Ecto neural progenitor cell (in vitro differentiated cells): ENCODE measurements around the gene PCCA.
"Not testable (repeated sequence)": the region's sequence is repeated elsewhere in the genome, so short reads cannot be mapped to it uniquely, and the experiment has no call there.

Experiments
- DNase-seq: peaks from one replicate; pipeline ENCODE4 v3.0.0-alpha.2; 2018; ENCODE audit warnings: low spot score

The PCCA gene

GRCh38 chr13:100244431-100244830, 155.5 kb downstream of the PCCA start:
- no peak for DNase-seq

DNA sequence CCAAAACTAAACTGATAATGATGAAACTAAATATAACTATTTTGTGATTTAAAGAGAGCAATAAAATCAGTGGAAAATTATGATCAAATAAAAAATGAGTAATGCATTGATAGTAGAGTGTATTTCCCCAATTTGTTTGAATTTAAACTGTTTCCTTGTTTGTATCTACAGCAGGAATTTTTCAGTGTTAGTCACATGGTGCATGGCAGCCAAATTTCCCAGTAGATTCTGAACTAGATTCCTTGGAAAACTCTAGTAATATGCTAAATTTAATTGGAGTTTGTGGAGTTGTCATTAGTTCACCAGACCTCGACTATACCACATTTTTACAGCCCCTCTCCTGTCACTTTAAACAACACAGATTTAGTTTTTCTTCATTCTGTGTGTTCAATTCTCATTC, 156.2 kb downstream of the PCCA start:
- no peak for DNase-seq

GRCh38 chr13:100247937-100248336, 159.0 kb downstream of the PCCA start:
- DNase-seq, result no peak

DNA sequence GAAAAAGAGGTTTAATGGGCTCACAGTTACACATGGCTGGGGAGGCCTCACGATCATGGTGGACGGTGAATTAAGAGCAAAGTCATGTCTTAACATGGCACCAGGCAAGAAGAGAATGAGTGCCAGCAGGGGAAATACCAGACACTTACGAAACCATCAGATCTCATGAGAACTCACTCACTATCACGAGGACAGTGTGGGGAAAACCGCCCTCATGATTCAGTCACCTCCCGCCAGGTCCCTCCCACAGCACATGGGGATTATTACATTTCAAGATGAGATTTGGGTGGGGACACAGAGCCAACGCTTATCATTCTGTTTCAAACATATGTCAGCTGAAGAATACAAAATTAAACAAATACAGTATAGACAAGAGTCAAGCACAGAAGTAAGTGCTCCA, 165.1 kb downstream of the PCCA start:
- DNase-seq, result no peak

GRCh38 chr13:100262404-100262803, 173.5 kb downstream of the PCCA start:
- DNase-seq, result no peak

GRCh38 chr13:100266026-100266425, 177.1 kb downstream of the PCCA start:
- no peak for DNase-seq

GRCh38 chr13:100269837-100270236, 180.9 kb downstream of the PCCA start:
- no peak for DNase-seq

DNA sequence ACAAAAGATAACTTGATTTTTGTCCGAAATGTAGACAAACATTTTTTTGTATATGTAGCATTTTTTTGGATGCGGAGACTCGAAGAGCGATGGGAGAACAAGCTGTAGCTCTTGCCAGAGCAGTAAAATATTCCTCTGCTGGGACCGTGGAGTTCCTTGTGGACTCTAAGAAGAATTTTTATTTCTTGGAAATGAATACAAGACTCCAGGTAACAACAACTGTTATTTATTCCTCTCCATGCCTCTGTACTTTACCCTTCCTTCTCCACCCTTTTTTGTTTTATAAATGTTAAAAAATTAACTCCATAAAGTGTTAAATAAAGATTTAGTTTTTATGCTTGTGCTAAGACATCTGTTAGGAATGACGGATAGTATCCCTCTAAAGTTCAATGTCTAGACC, 184.2 kb downstream of the PCCA start:
- no peak for DNase-seq

- DNase-seq, result no peak
Measured at GRCh38 chr13:100273552-100273951, 184.7 kb downstream of the PCCA start.

GRCh38 chr13:100274942-100275506, 186.1 kb downstream of the PCCA start:
- DNase-seq, result no peak

DNA sequence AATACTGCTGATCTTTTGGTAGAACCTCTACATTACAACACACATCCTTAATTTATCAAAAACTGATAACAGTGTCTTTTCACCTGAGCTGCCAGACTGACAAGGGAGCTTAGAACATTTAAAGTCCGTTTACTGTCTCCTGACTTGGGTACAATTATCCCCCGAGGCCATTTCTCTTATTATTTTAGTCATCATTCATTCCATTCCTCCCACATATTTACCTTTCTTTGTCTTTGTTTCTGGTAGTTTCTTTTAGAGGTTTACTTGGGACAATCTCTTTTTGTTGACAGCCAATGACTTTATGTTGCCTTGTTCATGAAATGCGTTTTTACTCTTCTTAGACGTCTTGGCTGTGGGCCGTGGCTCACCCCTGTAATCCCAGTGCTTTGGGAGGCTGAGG, 186.9 kb downstream of the PCCA start:
- no peak for DNase-seq

DNA sequence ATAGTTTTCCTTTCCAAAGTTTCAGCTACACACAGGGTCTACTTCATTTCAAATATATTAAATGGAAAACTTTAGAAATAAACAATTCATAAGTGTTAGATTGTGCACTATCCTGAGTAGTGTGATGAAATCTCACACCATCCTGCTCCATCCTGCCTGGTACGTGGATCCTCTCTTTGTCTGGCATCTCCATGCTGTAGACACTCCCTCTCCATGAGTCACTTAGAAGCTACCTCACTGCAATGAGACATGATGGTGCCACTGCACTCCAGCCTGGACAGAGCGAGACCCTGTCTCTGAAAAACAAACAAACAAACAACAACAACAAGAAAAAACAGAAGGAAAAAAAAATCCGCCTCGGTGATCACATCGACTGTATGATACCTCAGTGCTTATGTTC, 191.8 kb downstream of the PCCA start:
- DNase-seq, result no peak

DNA sequence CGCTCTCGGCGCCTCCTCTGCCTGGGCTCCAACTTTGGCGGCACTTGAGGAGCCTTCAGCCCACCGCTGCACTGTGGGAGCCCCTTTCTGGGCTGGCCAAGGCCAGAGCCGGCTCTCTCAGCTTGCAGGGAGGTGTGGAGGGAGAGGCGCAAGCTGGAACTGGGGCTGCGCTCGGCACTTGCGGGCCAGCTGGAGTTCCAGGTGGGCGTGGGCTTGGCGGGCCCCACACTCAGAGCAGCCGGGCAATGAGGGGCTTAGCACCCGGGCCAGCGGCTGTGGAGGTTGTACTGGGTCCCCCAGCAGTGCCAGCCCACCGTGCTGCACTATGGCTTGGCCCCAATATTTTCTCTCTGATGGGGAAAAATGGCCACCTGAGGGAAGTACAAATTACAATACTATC, 193.4 kb downstream of the PCCA start:
- not testable (repeated sequence) for DNase-seq

DNA sequence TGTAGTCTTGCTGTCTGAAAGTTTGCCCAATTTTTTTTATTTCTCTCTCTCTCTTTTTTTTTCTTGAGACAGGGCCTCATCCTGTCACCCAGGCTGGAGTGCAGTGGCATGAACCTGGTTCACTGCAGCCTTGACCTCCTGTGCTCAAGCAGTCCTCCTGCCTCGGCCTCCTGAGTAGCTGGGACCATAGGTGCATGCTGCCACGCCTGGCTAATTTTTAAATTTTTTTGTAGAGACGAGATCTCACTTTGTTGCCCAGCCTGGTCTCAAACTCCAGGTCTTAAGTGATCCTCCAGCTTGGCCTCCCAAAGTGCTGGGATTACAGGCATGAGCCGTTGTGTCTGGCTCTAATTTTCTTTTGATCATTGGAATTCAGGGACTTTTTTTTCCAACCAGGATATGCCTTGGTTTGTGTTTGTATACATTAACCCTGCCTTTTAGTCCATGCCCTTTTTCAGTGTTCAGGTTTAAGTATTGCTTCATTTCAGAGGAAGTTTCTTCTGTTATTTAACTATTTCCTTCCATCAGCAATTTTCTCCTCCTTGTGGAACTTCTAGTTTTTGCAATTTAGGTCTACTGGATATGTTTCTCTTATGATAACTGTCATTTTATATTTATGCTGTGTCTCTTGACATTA, 201.4 kb downstream of the PCCA start:
- DNase-seq, result no peak

- no peak for DNase-seq
Measured at GRCh38 chr13:100291624-100292023, 202.7 kb downstream of the PCCA start.

DNA sequence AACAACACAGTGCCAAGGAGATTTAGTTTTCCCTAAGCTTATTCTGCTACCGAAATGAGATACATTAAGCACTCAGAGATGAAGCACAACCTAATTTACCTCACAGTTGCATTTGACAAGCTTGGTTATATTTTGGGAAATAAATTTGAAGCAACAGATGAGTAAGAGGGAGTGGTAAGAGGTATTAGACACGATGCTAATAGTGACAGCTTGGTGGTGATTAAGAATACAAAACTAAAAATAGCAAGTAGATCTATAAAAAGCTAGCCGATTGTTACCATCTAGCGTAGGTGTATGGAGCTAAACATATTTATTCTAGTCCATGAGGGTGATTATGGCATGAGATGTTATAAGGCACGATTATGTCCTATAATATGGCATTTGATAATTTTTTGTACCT, 208.5 kb downstream of the PCCA start:
- DNase-seq, result no peak

DNA sequence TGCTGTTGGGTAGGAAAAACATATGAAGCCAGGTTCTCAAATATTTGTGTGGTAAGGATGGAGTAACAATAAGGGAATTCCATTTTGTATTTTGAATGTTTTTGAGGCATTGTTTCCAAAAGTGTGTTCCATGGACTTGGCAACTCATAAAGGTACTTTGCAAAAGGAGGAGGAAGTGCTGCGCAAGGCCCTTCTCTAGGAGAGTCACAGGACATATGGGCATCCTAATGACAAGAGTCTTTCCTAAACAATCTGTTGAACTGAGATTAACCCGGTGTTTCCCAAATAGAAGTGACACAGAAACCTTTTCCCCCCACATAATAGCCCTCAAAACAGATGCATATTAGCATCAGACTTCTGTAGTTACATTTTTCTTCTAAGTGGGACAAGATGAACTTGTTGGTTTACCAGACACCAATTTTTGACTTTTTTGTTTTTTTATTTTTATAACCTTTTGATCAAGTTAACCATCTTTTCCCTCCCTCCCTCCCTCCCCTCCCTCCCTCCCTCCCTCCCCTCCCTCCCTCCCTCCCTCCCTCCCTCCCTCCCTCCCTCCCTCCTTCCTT, 209.3 kb downstream of the PCCA start:
- DNase-seq, result no peak

- no peak for DNase-seq
Measured at GRCh38 chr13:100298691-100299090, 209.8 kb downstream of the PCCA start.

- no peak for DNase-seq
Measured at GRCh38 chr13:100300243-100300642, 211.3 kb downstream of the PCCA start.

DNA sequence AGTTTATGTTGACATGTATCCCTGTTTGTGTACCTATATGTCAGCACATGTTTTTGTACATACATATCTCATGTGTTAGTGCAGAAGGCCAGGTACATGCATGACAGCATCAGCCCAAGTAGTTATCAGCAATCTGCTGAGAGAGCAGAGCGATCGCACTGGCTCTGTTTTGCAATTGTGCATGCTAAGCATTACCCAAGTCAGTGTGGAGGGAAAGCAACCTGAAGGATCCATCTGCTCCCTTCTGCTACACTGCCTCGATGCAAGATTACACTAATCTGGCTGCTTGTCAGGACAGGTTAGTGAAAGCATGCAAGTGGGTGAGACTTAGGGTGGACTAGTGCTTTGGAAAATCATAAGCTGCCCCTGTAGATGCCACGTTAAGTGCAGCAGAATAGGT, 211.8 kb downstream of the PCCA start:
- DNase-seq, result no peak

DNA sequence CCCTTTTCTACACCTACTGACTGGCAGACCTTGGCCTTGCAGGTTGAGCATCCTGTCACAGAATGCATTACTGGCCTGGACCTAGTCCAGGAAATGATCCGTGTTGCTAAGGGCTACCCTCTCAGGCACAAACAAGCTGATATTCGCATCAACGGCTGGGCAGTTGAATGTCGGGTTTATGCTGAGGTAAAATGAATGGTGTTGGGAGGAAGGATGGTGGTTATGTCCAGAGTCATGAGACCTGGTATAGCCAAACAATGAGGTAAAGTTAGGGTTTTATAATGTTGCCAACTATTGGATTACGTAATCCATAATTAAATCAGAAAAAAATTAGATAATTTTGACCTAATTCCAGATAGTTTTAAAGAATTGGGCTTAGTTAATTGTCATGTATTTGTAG, 212.5 kb downstream of the PCCA start:
- no peak for DNase-seq

- DNase-seq, result no peak
Measured at GRCh38 chr13:100302391-100302790, 213.5 kb downstream of the PCCA start.

DNA sequence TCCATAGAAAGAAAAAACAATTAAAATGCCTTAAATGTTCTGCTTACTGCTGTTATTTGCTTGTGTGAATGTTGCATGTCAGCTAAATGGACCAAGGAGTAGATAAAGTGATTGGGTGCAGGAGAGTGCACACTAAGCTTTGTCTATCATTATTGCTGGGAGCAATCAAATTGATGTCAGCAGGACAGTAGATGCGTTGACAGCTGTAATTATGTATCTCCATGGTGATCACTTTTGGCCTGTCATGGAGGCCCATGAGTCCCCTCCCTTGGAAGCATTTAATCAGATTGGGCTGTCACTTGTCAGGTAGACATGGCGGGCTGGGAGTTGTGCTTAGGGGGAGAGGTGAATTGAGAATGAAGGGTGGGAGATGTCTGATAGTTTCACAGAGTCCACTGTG, 215.3 kb downstream of the PCCA start:
- DNase-seq, result no peak

DNA sequence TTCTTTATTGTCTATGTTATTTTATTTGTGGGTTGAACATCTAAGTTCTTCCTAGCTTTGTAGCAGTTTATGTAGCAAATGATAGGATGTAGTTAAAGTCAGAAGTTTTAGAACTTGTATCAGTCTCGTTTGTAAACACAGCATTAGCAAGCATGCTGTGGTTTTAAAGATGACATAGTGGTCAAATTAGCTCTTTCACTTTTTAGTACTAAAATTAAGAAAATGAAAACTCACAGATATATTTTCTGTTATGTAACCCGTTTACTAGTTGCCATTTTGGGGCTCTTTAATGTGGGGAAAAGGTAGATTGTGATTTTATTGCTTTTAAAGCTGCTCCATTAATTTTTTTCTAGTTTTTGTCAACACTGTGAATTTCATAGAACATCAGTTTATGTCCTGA, 216.5 kb downstream of the PCCA start:
- no peak for DNase-seq
